IMR-90 (cell line): ENCODE data around the gene SCCPDH. TPM values are rescaled to one million over a fixed set of nuclear protein-coding genes. Genes with fewer than 3 reads are reported as not detected.
"Not testable (repeated sequence)": the region's sequence is repeated elsewhere in the genome, so short reads cannot be mapped to it uniquely, and the experiment has no call there.

ENCODE experiments used
- ATAC-seq: fragments of 200-7000 bp; cut with Tn5 transposase; 2 replicates; pipeline ENCODE4 v1.9.1; 2020; ENCODE audit warnings: low read depth, mild to moderate bottlenecking, moderate library complexity
- BruUV-seq: library from RNA; stranded (reverse); fragments of 400-500 nt; replicated peaks from 2 replicates; lab custom pipeline; 2021; lab: Mats Ljungman, UMichigan
- CTCF ChIA-PET: fragments of 300-600 bp; formaldehyde crosslinking; extraction: SDS; loops from one replicate; lab custom pipeline; 2021; ENCODE audit warnings: antibody characterized with exemption; lab: Yijun Ruan, JAX
- POLR2A ChIA-PET: fragments of 300-600 bp; sonication (Branson Sonifier 250); formaldehyde crosslinking; loops from one replicate; lab custom pipeline; 2022; ENCODE audit warnings: antibody characterized with exemption; ENCODE audit not compliant: unreplicated experiment; lab: Charles Lee
- DNase-seq: peaks from one replicate; pipeline ENCODE4 v3.0.0; 2013
- H2AFZ ChIP-seq: replicated peaks from 2 replicates; pipeline ENCODE3; 2013; ENCODE audit warnings: low read length, mild to moderate bottlenecking; ENCODE audit not compliant: poor library complexity
- H2AK5ac ChIP-seq: 2 replicates; pipeline ENCODE4 v1.6.1; 2013; ENCODE audit warnings: low read depth, low read length, inconsistent platforms
- H2AK9ac ChIP-seq: replicated peaks from 2 replicates; pipeline ENCODE3; 2013; ENCODE audit warnings: mild to moderate bottlenecking, low read depth, low read length, moderate library complexity; ENCODE audit not compliant: poor library complexity
- H2BK120ac ChIP-seq: 2 replicates; pipeline ENCODE4 v1.6.1; 2013; ENCODE audit warnings: low read depth, low read length, inconsistent platforms
- H2BK15ac ChIP-seq: 3 replicates; pipeline ENCODE4 v1.6.1; 2013; ENCODE audit warnings: low read depth, low read length, inconsistent platforms
- H2BK20ac ChIP-seq: 2 replicates; pipeline ENCODE4 v1.6.1; 2013; ENCODE audit warnings: low read depth, mild to moderate bottlenecking, inconsistent platforms, low read length, moderate library complexity
- H2BK5ac ChIP-seq: 2 replicates; pipeline ENCODE4 v1.6.1; 2013; ENCODE audit warnings: mild to moderate bottlenecking, low read depth, low read length, inconsistent platforms; ENCODE audit not compliant: poor library complexity, severe bottlenecking
- H3K14ac ChIP-seq: replicated peaks from 2 replicates; pipeline ENCODE4 v1.6.1; 2013; ENCODE audit warnings: low read depth, low read length, inconsistent platforms
- H3K18ac ChIP-seq: 2 replicates; pipeline ENCODE4 v1.6.1; 2013; ENCODE audit warnings: low read depth, low read length, control low read depth
- H3K23ac ChIP-seq: 2 replicates; pipeline ENCODE4 v1.6.1; 2013; ENCODE audit warnings: low read depth, low read length, inconsistent platforms
- H3K27ac ChIP-seq: 2 replicates; pipeline ENCODE4 v1.5.1; 2013; ENCODE audit warnings: mild to moderate bottlenecking, control low read depth, low read length; ENCODE audit not compliant: insufficient read depth
- H3K27me3 ChIP-seq: 2 replicates; pipeline ENCODE4 v1.6.1; 2013; ENCODE audit warnings: low read length; ENCODE audit not compliant: control insufficient read depth, insufficient read depth
- H3K36me3 ChIP-seq: 2 replicates; pipeline ENCODE4 v1.6.1; 2013; ENCODE audit warnings: low read length, mixed read lengths; ENCODE audit not compliant: control insufficient read depth, insufficient read depth
- H3K4ac ChIP-seq: 2 replicates; pipeline ENCODE4 v1.6.1; 2013; ENCODE audit warnings: low read depth, low read length, inconsistent platforms
- H3K4me1 ChIP-seq: 2 replicates; pipeline ENCODE4 v1.6.1; 2013; ENCODE audit warnings: low read length, mixed read lengths; ENCODE audit not compliant: control insufficient read depth, insufficient read depth
- H3K4me2 ChIP-seq: 2 replicates; pipeline ENCODE4 v1.6.1; 2013; ENCODE audit warnings: low read depth, mild to moderate bottlenecking, control low read depth, low read length, moderate library complexity
- H3K4me3 ChIP-seq: 2 replicates; pipeline ENCODE4 v1.5.1; 2013; ENCODE audit warnings: low read depth, mild to moderate bottlenecking, control low read depth, low read length, moderate library complexity; ENCODE audit not compliant: insufficient read depth
- H3K56ac ChIP-seq: 2 replicates; pipeline ENCODE4 v1.6.1; 2013; ENCODE audit warnings: low read length, inconsistent platforms; ENCODE audit not compliant: insufficient read depth; ENCODE audit errors: extremely low read depth
- H3K79me1 ChIP-seq, 2 experiments: 2 replicates each; pipeline ENCODE4 v1.6.1; 2013; ENCODE audit warnings: low read length in 2 of 2, inconsistent platforms in 1 of 2, low read depth in 1 of 2
- H3K9ac ChIP-seq: 2 replicates; pipeline ENCODE4 v1.6.1; 2013; ENCODE audit warnings: low read depth, low read length, control low read depth
- H3K9me1 ChIP-seq: 2 replicates; pipeline ENCODE4 v1.6.1; 2013; ENCODE audit warnings: low read length, inconsistent platforms; ENCODE audit not compliant: insufficient read depth
- H3K9me3 ChIP-seq: 2 replicates; pipeline ENCODE4 v1.6.1; 2013; ENCODE audit warnings: low read length; ENCODE audit not compliant: control insufficient read depth, insufficient read depth
- H4K20me1 ChIP-seq: 2 replicates; pipeline ENCODE4 v1.6.1; 2013; ENCODE audit warnings: low read length, inconsistent platforms; ENCODE audit not compliant: insufficient read depth
- H4K5ac ChIP-seq: 2 replicates; pipeline ENCODE4 v1.6.1; 2013; ENCODE audit warnings: mild to moderate bottlenecking, low read depth, low read length, control low read depth
- H4K8ac ChIP-seq, 2 experiments: 2 replicates each; pipeline ENCODE4 v1.6.1; 2013; ENCODE audit warnings: low read depth in 2 of 2, low read length in 2 of 2, control low read depth in 1 of 2, inconsistent platforms in 1 of 2
- H4K91ac ChIP-seq: 2 replicates; pipeline ENCODE4 v1.6.1; 2013; ENCODE audit warnings: low read depth, low read length, inconsistent platforms; ENCODE audit not compliant: insufficient read depth
- WGBS, 2 experiments: methylation state at CpG; one replicate each; pipeline versions ENCODE4 v1.1.5 to v1.1.7; 2013; ENCODE audit warnings: missing lambda C conversion rate in 2 of 2; ENCODE audit not compliant: insufficient read length in 1 of 2; ENCODE audit errors: extremely low coverage in 2 of 2; 5-methylcytosine and 5-hydroxymethylcytosine counted together
- dilution Hi-C: fragments of 300-500 bp; cut with HindIII; formaldehyde crosslinking; loops from one replicate; pipeline ENCODE4 v1.14.3; 2018; ENCODE audit warnings: low sequenced_read_pairs; ENCODE audit not compliant: unreplicated experiment
- in situ Hi-C: fragments of 300-500 bp; cut with MboI; formaldehyde crosslinking; loops from 3 replicates; pipeline ENCODE4 v1.14.3; 2019; ENCODE audit warnings: low sequenced_read_pairs, inconsistent platforms, mixed read lengths
- intact Hi-C: fragments of 100-400 bp; cut with micrococcal nuclease; formaldehyde crosslinking; loops from 2 replicates; pipeline ENCODE4 v1.10.0; 2022
- polyA plus RNA-seq, 3 experiments: library from polyadenylated mRNA; depleted of rRNA; stranded (reverse); fragments of >200 nt; gene quantifications; 2 replicates each; pipeline ENCODE4 v1.2.3, GENCODE V29; 2012; ENCODE audit warnings: low replicate concordance in 1 of 3
- total RNA-seq: library from RNA; depleted of rRNA; stranded (reverse); fragments of >200 nt; gene quantifications from 2 replicates; pipeline ENCODE4 v1.2.3, GENCODE V29; 2012

SCCPDH gene
- total and polyA plus RNA-seq, 2 of the 4 experiments (the other 2 are of a cell fraction): 26.9 to 37.8 TPM

DNA sequence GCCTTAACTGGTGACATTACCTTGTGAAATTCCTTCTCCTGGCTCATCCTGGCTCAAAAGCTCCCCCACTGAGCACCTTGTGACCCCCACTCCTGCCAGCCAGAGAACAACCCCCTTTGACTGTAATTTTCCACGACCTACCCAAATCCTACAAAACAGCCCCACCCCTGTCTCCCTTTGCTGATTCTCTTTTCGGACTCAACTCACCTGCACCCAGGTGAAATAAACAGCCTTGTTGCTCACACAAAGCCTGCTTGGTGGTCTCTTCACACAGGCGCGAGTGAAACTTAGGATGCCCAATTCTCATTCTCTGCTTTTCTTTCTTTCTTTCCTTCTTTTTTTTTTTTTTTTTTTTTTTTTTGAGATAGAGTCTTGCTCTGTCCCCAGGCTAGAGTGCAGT lies 89.1 kb downstream of the SCCPDH start:
- H2AK9ac ChIP-seq, intact Hi-C loops, H3K4me2 ChIP-seq, H2AFZ ChIP-seq, H3K23ac ChIP-seq, H3K27ac ChIP-seq, H3K4me3 ChIP-seq, H3K36me3 ChIP-seq, BruUV-seq, H3K56ac ChIP-seq, dilution Hi-C loops, in situ Hi-C loops, H4K8ac ChIP-seq, ATAC-seq, H2AK5ac ChIP-seq, H3K14ac ChIP-seq, H2BK5ac ChIP-seq, H2BK20ac ChIP-seq, POLR2A ChIA-PET, H3K4me1 ChIP-seq, H2BK15ac ChIP-seq, H3K9ac ChIP-seq, H4K20me1 ChIP-seq, CTCF ChIA-PET, H3K9me3 ChIP-seq, H4K5ac ChIP-seq, H3K9me1 ChIP-seq, DNase-seq, H2BK120ac ChIP-seq, H4K91ac ChIP-seq, H3K4ac ChIP-seq, H3K79me1 ChIP-seq, H3K18ac ChIP-seq: not testable (repeated sequence)
- H3K27me3 ChIP-seq: peaks cover 18% of the 10 kb centered on the region
- no CpG with 5 or more reads among the region's 4 CpGs for WGBS, 2 experiments
